ENCODE measurements around the gene TMEM179.
"Not testable (repeated sequence)": the region's sequence is repeated elsewhere in the genome, so short reads cannot be mapped to it uniquely, and the experiment has no call there.

Gene TMEM179

DNA sequence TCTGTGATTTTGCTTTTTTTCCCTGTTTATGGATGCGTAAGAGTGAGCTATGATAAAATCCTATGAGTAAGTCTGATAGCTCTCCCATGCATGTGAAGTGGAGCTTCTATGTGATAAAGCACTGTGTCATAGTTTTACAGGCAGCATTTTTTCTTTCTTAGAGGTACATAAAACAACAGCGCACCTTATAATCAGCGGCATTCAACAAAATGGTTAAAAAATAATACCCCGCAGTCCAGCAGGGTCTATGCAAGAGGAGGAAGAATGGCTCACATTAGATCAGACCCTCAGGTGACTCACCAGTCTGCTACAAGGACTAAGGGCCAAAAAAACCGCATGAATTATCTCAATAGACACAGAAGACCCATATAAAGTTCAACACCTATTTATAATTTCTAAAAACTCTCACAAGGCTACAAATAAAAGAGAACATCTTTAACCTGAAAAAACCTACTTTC lies 33.0 kb upstream of the TMEM179 start:
- no peak for DNase-seq

DNA sequence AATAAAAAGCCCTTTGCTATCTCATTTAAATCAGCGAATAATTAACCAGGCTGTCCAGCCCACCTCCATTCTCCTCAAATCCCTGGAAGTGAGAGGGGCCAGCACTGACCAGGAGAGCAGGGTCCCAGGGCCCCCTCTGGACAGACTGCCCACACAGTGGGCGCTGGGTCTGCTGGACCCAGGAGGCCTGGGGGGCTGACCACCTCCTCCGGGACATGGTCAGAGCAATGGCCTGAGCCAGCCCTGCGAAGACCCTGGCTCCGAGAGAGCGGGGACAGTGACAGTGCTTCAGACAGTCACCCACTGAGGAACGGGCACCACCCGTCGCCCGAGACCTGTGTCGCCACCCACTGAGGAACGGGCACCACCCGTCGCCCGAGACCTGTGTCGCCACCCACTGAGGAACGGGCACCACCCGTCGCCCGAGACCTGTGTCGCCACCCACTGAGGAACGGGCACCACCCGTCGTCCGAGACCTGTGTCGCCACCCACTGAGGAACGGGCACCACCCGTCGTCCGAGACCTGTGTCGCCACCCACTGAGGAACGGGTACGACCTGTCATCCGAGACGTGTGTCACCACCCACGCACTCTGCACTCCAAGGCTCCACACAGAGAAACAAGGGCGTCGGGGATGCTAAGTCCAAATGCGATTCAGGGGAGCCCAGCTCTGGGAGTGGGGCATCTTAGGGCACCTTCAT lies 32.4 kb upstream of the TMEM179 start:
- DNase-seq, result not testable (repeated sequence)

- no peak for DNase-seq
These were observed 31.6 kb upstream of the TMEM179 start for GRCh38 chr14:104636131-104636530.

DNA sequence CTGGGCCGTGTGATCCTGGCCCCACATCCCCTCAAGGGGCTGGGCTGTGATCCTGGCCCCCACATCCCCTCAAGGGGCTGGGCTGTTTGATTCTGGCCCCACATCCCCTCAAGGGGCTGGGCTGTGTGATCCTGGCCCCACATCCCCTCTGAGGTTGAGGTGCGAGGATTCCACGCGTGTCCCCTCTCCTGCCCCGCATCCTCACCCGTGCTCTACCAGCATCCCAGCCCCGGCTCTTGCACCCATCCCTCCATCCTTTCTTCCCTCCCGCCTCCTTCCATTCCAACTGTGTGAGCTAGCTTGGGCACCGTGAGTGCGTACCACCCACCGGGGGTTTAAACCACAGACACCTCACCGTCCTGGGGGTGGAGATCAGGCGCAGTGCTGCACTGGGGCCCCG lies 31.1 kb upstream of the TMEM179 start:
- no peak for DNase-seq

- no peak for DNase-seq
These were observed 30.5 kb upstream of the TMEM179 start for GRCh38 chr14:104634886-104635570.

DNA sequence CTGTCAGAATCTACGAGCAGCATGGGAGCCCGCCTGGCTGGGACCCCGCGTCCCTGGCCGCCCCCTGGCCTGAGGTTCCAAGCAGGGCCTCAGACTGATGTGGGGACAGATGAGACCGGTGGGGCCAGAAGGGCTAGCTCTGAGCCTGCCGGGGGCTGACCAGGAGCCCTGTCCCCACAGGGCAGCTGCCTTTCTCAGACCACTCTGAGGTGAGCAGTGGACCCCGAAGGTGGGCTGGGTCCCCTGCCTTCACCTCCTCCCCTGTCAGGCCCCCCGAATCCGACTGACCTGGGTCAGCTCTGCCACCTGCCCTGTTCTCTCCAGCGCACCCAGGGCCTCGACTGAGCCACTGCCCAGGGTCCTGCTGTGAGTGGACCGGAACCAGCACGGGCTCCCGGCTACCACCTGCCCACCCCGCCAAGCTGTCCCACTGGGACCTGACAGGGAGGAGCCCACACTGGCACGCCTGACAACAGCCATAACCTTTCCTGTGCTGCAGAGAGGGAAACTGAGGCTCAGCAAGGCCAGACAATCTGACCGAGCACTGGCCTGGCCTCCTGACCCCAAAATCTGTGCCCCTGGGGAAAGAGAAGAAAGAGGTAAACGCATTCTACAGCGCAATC lies 29.7 kb upstream of the TMEM179 start:
- no peak for DNase-seq

- no peak for DNase-seq
These were observed 28.9 kb upstream of the TMEM179 start for GRCh38 chr14:104633276-104634137.

DNA sequence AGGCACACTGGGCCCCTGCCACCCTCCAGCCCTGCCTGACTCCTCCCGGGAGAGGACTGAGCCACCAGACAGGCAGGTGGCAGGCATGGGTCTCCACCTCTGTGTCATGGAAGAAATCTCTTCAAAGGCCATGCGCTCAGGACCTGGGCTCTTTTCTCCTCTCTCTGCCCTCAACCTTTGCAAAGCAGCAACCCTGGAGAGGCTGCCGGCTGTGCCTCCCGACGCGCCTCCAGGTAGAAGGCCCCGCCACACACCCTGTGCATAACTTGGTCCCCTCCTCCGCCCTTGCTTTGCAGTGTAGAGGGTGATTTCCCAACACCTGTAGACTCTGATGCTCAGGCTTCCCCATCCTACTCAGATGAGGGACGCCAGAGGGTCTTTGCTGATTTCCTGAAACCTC lies 28.2 kb upstream of the TMEM179 start:
- DNase-seq, result no peak

GRCh38 chr14:104624939-104625338 lies 20.4 kb upstream of the TMEM179 start:
- DNase-seq, result no peak

GRCh38 chr14:104614126-104614812 lies 9.7 kb upstream of the TMEM179 start:
- no peak for DNase-seq

DNA sequence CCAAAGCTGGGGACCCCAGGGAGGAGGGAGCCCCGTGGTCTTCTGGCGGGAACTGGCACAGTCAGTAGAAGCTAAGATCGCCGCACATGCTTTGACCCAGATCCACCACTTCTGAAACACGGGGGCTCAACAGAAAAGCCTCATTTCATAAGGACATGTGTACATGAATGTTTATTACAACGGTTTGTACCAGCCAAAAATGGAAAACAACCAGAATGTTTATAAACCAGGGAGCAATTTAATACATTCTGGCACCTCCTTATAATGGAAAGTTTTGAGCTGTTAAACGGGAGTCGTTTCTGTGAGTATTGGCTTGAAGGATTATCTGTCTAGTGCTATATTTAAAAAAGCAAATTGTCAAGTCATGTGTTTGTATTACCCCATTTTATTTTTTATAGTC lies 7.3 kb upstream of the TMEM179 start:
- no peak for DNase-seq

DNA sequence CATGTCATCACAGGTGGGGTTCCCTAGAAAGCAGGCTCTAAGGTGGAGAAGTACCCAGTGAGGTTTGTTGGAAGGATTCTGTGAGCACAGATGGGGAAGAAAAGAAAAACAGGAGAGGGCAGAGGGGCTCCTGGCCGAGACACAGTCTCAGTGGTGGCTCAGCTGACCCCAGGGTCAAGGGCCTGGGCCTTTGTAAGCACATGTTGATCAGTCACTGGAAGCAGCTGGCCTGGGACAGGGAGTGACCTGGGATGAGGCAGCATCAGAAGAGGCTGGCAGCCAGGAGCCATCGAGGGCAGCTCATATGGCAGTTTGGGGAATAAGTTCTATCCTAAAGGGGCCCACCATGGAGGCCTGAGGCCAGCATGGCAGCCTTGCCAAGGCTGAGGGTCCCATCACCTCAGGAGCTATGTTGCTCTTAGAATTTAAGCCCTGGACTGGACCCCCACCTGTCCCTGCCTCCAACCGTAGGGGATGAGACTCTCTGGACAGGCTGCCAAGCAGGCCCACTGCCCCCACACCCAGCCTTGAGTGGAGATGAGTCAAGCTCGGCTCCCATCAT lies 6.3 kb upstream of the TMEM179 start:
- no peak for DNase-seq

DNA sequence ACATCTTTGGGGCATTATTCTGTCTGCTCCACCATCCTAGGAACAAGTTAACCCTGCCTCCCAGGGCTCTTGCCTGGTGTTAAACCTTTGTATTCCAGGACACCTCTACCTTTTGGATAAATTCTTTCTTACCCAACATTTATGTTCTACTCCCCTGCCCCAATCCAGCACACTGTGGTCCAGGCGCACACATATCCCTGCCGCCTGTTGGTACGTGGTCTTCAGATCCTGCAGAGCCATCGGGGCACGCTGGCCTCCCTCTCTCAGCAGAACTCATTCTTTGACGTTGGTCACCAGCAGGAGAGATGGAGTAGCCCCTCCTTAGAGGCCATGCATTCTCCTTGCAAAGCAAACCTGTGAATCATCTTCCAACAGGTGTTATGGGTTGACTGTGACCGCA lies 5.1 kb upstream of the TMEM179 start:
- no peak for DNase-seq

- DNase-seq, result peak; percentile 72
These were observed 716 bp downstream of the TMEM179 start for GRCh38 chr14:104603711-104604401.

DNA sequence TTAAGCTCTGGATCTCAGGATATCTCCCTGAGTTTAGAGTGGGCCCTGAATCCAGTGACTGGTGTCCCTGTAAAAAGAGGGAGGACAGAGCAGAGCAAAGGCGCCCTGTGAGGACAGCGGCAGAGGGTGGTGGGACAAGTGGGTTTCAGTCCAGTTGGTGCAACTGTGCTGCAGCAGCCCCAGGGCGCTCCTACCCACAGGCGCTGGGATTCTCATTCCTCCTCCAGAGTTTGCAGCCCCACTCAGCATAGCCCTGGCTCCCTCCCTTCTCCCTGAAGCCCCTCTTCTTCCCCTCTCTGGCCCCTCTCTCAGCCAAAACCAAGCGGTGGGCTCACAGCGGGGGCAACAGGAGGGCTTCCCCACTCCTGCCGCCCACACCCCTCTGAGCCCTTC lies 1.6 kb downstream of the TMEM179 start:
- no peak for DNase-seq

DNA sequence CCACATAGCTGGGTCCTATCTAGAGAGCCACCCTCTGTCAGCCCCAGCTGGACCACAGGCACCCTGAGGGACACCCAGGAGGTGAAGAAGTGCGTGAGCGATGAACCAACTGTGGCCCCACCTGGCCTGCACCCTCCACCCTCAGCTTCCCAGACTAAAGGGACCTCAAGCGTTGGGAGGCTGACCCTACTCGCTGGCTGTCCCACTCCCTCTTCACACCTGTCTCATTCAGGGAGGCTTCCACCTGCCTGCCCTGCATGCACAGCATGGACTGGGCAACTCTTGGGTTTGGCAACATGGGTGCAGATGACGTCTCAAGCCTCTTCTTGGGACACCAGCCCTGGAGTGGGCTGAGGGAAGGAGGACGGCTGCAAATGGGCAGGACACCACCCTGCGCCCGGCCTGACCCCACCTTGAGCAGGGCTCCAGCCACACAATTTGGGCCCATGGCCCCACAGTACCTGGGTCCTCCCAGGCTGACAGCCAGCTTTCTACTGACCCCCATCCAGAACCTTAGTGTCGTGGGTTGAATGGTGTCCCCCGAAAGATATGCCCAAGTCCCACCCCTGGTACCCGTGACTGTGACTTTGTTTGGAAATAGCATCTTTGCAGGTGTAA lies 2.1 kb downstream of the TMEM179 start:
- no peak for DNase-seq

- DNase-seq, result no peak
These were observed 2.8 kb downstream of the TMEM179 start for GRCh38 chr14:104601786-104602185.

GRCh38 chr14:104600805-104601204 lies 3.8 kb downstream of the TMEM179 start:
- DNase-seq, result no peak

- DNase-seq, result peak; percentile 68
These were observed 4.4 kb downstream of the TMEM179 start for GRCh38 chr14:104600141-104600643.

- no peak for DNase-seq
These were observed 5.1 kb downstream of the TMEM179 start for GRCh38 chr14:104599446-104599845.

- DNase-seq, result no peak
These were observed 5.7 kb downstream of the TMEM179 start for GRCh38 chr14:104598910-104599273.
